K562 (cell line): ENCODE data around the gene AKNA. TPM values are rescaled to one million over a fixed set of nuclear protein-coding genes. Genes with fewer than 3 reads are reported as not detected.

ENCODE experiments used
- ATAC-seq: fragments of 200-7000 bp; cut with Tn5 transposase; 3 replicates; pipeline ENCODE4 v1.9.1; 2020; ENCODE audit warnings: moderate library complexity
- BruUV-seq: library from RNA; stranded (reverse); fragments of 400-500 nt; replicated peaks from 2 replicates; lab custom pipeline; 2021; lab: Mats Ljungman, UMichigan
- CTCF ChIA-PET: fragments of 300-600 bp; formaldehyde crosslinking; extraction: SDS; loops from one replicate; lab custom pipeline; 2021; ENCODE audit warnings: low intra/inter-chr PET ratio; lab: Yijun Ruan, JAX
- POLR2A ChIA-PET: fragments of 300-600, 350-650 bp; sonication (Branson Sonifier 250); formaldehyde crosslinking; extraction: SDS; loops from one replicate; lab custom pipeline; 2021; ENCODE audit warnings: antibody characterized with exemption, inconsistent platforms; lab: Yijun Ruan, JAX
- DNase-seq, 4 experiments: peaks; one replicate each; pipeline versions ENCODE4 v3.0.0 to v3.0.0-alpha.2; 2011 to 2018; ENCODE audit warnings: low spot score in 3 of 4, mixed read lengths in 3 of 4; ENCODE audit errors: extremely low read depth in 1 of 4
- FAIRE-seq: peaks from 2 replicates; lab custom pipeline; 2011; peaks lifted over from hg19 to GRCh38; lab: Jason Lieb, UNC
- H2AFZ ChIP-seq: 2 replicates; pipeline ENCODE4 v1.6.0; 2011; ENCODE audit warnings: low read depth, low read length, control low read depth, inconsistent platforms
- H3K27ac ChIP-seq: fragments of 200-600 bp; 3 replicates; pipeline ENCODE4 v1.8.0; 2011; ENCODE audit warnings: low read depth, mild to moderate bottlenecking, control low read depth, inconsistent platforms, low read length, moderate library complexity, mixed read lengths; ENCODE audit errors: extremely low read depth
- H3K27me3 ChIP-seq, 2 experiments: fragments of 300-600 bp in 1 of 2; 2 replicates in 1 of 2; 3 replicates in 1 of 2; pipeline versions ENCODE4 v1.6.0 to v1.8.0; 2011; ENCODE audit warnings: inconsistent platforms in 2 of 2, low read length in 2 of 2, mild to moderate bottlenecking in 1 of 2, mixed read lengths in 1 of 2, moderate library complexity in 1 of 2; ENCODE audit not compliant: control insufficient read depth in 2 of 2, insufficient read depth in 2 of 2
- H3K36me3 ChIP-seq: fragments of 300-600 bp; 3 replicates; pipeline ENCODE4 v1.8.0; 2011; ENCODE audit warnings: mild to moderate bottlenecking, low read length, inconsistent platforms; ENCODE audit not compliant: control insufficient read depth, insufficient read depth
- H3K4me1 ChIP-seq, 2 experiments: fragments of 200-600 bp in 1 of 2; replicated peaks in 1 of 2; 2 replicates in 1 of 2; 3 replicates in 1 of 2; pipeline versions ENCODE4 v1.5.1 to v1.8.0; 2011; ENCODE audit warnings: inconsistent platforms in 2 of 2, low read length in 2 of 2, mild to moderate bottlenecking in 1 of 2, mixed read lengths in 1 of 2, moderate library complexity in 1 of 2; ENCODE audit not compliant: control insufficient read depth in 2 of 2, insufficient read depth in 2 of 2
- H3K4me2 ChIP-seq: 2 replicates; pipeline ENCODE4 v1.6.1; 2011; ENCODE audit warnings: low read length, control low read depth, inconsistent platforms, mixed read lengths; ENCODE audit not compliant: insufficient read depth
- H3K4me3 ChIP-seq: fragments of 200-600 bp; sonication (generic), shearing (Covaris generic); 2 replicates; pipeline ENCODE4 v1.5.1; 2016; ENCODE audit warnings: control low read depth, inconsistent platforms
- H3K79me2 ChIP-seq: fragments of 200-600 bp; 3 replicates; pipeline ENCODE4 v1.8.0; 2011; ENCODE audit warnings: low read length, inconsistent platforms; ENCODE audit not compliant: control insufficient read depth, insufficient read depth
- H3K9ac ChIP-seq, 2 experiments: 2 replicates each; pipeline versions ENCODE4 v1.6.0 to v1.6.1; 2011; ENCODE audit warnings: low read depth in 2 of 2, low read length in 2 of 2, control low read depth in 1 of 2, inconsistent platforms in 1 of 2, mild to moderate bottlenecking in 1 of 2, mixed read lengths in 1 of 2; ENCODE audit not compliant: insufficient read depth in 1 of 2
- H3K9me1 ChIP-seq: one replicate; pipeline ENCODE4 v1.6.0; 2011; ENCODE audit warnings: inconsistent platforms, mild to moderate bottlenecking, low read length, moderate library complexity; ENCODE audit not compliant: control insufficient read depth, insufficient read depth
- H3K9me3 ChIP-seq: replicated peaks from 2 replicates; pipeline ENCODE4 v1.5.1; 2011; ENCODE audit warnings: low read depth, low read length, inconsistent platforms; ENCODE audit not compliant: control insufficient read depth, insufficient read depth
- H4K20me1 ChIP-seq: replicated peaks from 2 replicates; pipeline ENCODE4 v1.6.1; 2011; ENCODE audit warnings: low read length, inconsistent platforms, mixed read lengths; ENCODE audit not compliant: control insufficient read depth, insufficient read depth
- ARNT ChIP-seq, 2 experiments: fragments of 450-650 bp; IDR thresholded peaks; 2 replicates each; pipeline ENCODE4 v1.6.1; 2016; ENCODE audit warnings: mild to moderate bottlenecking in 1 of 2
- E2F6 ChIP-seq, 2 experiments: IDR thresholded peaks; 2 replicates each; pipeline ENCODE4 v1.6.1; 2011; ENCODE audit warnings: borderline replicate concordance in 1 of 2, control low read depth in 1 of 2, low read depth in 1 of 2, low read length in 1 of 2, mild to moderate bottlenecking in 1 of 2, mixed read lengths in 1 of 2, moderate library complexity in 1 of 2; ENCODE audit not compliant: insufficient read depth in 1 of 2, insufficient read length in 1 of 2, poor library complexity in 1 of 2, severe bottlenecking in 1 of 2; ENCODE audit errors: extremely low read depth in 1 of 2
- EP400 ChIP-seq: fragments of 450-650 bp; IDR thresholded peaks from 2 replicates; pipeline ENCODE4 v1.6.1; 2017; ENCODE audit warnings: antibody characterized with exemption, mild to moderate bottlenecking, moderate library complexity
- FOSL1 ChIP-seq: fragments of 200-800 bp; sonication (Bioruptor generic); conservative IDR thresholded peaks from 2 replicates; pipeline ENCODE4 v1.6.1; 2016; ENCODE audit warnings: missing genetic modification characterization, missing compliant biosample characterization
- FOXM1 ChIP-seq, 2 experiments: fragments of 450-650 bp in 1 of 2; sonication (generic) in 1 of 2; formaldehyde crosslinking in 1 of 2; IDR thresholded peaks; 2 replicates each; pipeline versions ENCODE4 v1.6.1 to v1.9.0; 2017 to 2022; ENCODE audit warnings: low read depth in 2 of 2, mild to moderate bottlenecking in 2 of 2, missing genetic modification reagents in 1 of 2, moderate library complexity in 1 of 2
- IRF1 ChIP-seq: sonication (generic); formaldehyde crosslinking; IDR thresholded peaks from 2 replicates; pipeline ENCODE4 v1.8.0; 2022; ENCODE audit warnings: missing genetic modification reagents, mild to moderate bottlenecking, borderline replicate concordance
- KLF10 ChIP-seq: fragments of 250-450 bp; sonication (Bioruptor Pico); IDR thresholded peaks from 2 replicates; pipeline ENCODE4 v1.6.1; 2021; ENCODE audit warnings: matching md5 sums
- MLLT1 ChIP-seq, 2 experiments: fragments of 450-650 bp; IDR thresholded peaks; 2 replicates each; pipeline ENCODE4 v1.6.1; 2016
- MTF1 ChIP-seq: fragments of 250-450 bp; sonication (Bioruptor Pico); IDR thresholded peaks from 2 replicates; pipeline ENCODE4 v1.9.0; 2021; ENCODE audit warnings: moderate library complexity, mild to moderate bottlenecking, inconsistent platforms, borderline replicate concordance
- PRPF4 ChIP-seq: fragments of 200-400 bp; formaldehyde crosslinking; IDR thresholded peaks from one replicate; pipeline ENCODE4 v1.6.1; 2017; ENCODE audit warnings: low read length, low read depth, mild to moderate bottlenecking; ENCODE audit not compliant: insufficient read depth, poor library complexity, severe bottlenecking
- TARDBP ChIP-seq: fragments of 450-650 bp; IDR thresholded peaks from 2 replicates; pipeline ENCODE4 v1.6.1; 2016
- XRCC3 ChIP-seq: fragments of 450-650 bp; IDR thresholded peaks from 2 replicates; pipeline ENCODE4 v1.6.1; 2017; ENCODE audit warnings: mild to moderate bottlenecking, moderate library complexity
- XRCC4 ChIP-seq: IDR thresholded peaks from one replicate; pipeline ENCODE4 v1.6.1; 2011; ENCODE audit not compliant: insufficient read depth, insufficient read length; ENCODE audit errors: extremely low read depth
- ZEB2 ChIP-seq: fragments of 450-650 bp; IDR thresholded peaks from 2 replicates; pipeline ENCODE4 v1.6.1; 2016
- ZNF408 ChIP-seq: fragments of 250-450 bp; sonication (Bioruptor Pico); IDR thresholded peaks from 2 replicates; pipeline ENCODE4 v1.4.0; 2020; ENCODE audit warnings: low read depth, mild to moderate bottlenecking, moderate library complexity
- ZNF551 ChIP-seq: fragments of 250-450 bp; sonication (Bioruptor Pico); IDR thresholded peaks from 2 replicates; pipeline ENCODE4 v1.5.0; 2021; ENCODE audit warnings: mild to moderate bottlenecking, moderate library complexity
- WGBS: fragments of 100-300 bp; shearing (Covaris generic); methylation state at CpG from one replicate; pipeline ENCODE4 v1.1.6; 2016; ENCODE audit warnings: low coverage, mixed read lengths; ENCODE audit not compliant: insufficient coverage; ENCODE audit errors: missing lambda C conversion rate; 5-methylcytosine and 5-hydroxymethylcytosine counted together
- in situ Hi-C: fragments of 300-500 bp; cut with MboI; formaldehyde crosslinking; loops from 4 replicates; pipeline ENCODE4 v1.15.0; 2018; ENCODE audit warnings: inconsistent platforms, mixed read lengths
- intact Hi-C: fragments of 100-400 bp; cut with micrococcal nuclease; formaldehyde crosslinking; loops from 2 replicates; pipeline ENCODE4 v1.14.2; 2022
- polyA plus RNA-seq, 8 experiments: library from polyadenylated mRNA; depleted of rRNA in 4 of 8; stranded (reverse) in 5 of 8; unstranded in 3 of 8; fragments of >200 nt; fragmentation: Nextera tagmentation in 2 of 8; fragmentation: Illumina TruSeq in 1 of 8; extraction: Ambion mirVana in 2 of 8; extraction: Trizol in 1 of 8; gene quantifications; 2 replicates each; pipeline versions ENCODE4 v1.2.1 to v1.2.3, GENCODE V29; 2011 to 2014; ENCODE audit warnings: inconsistent platforms in 1 of 8, missing spikeins in 1 of 8
- total RNA-seq, 7 experiments: library from RNA; depleted of rRNA in 6 of 7; stranded (reverse); fragments of >200 nt in 6 of 7; fragmentation: Illumina TruSeq in 2 of 7; extraction: Trizol in 2 of 7; gene quantifications; 2 replicates each; pipeline versions ENCODE4 v1.2.1 to v1.2.3, GENCODE V29; 2011 to 2021; ENCODE audit warnings: low replicate concordance in 1 of 7

AKNA gene
- total and polyA plus RNA-seq, 9 of the 15 experiments (the other 6 are each of a cell fraction or from before 2014, with no cell fraction given): 0.29 to 20.5 (median 3.9) TPM

GRCh38 chr9:114285166-114285867 is 102.5 kb downstream of the AKNA start (continued):
- TF ChIP-seq ZNF551 (CRISPR knock-in tag) (no peak), PRPF4 (no peak), MLLT1 (IDR thresholded peaks at IDR 0.05) (no peak)

- ChIA-PET POLR2A (interaction anchor here (0.5 kb wide), 1 partner anchor 912 kb away, joined by 3 read pairs; no protein-coding TSS in a partner anchor), CTCF (no interaction called here)
- no peaks in the 10 kb centered on the region for H3K36me3 ChIP-seq
- intact Hi-C loops (no loop called here), in situ Hi-C loops (loop anchor here (10.0 kb wide), 3 partner anchors 130 to 600 kb away; partner anchors contain the start of gene COL27A1)
- no peak for TF ChIP-seq MTF1 (CRISPR knock-in tag)
- no peak for TF ChIP-seq IRF1 (CRISPR knock-in tag)
- no peak for TF ChIP-seq ZNF408 (CRISPR knock-in tag)
- no peak for TF ChIP-seq KLF10
- no peak for TF ChIP-seq ARNT (IDR thresholded peaks at IDR 0.05)
- TF ChIP-seq XRCC3: no peak
- TF ChIP-seq TARDBP: no peak
- no peak for TF ChIP-seq ZEB2
- TF ChIP-seq FOXM1 (IDR thresholded peaks at IDR 0.05; ENCODE audit: low read depth): no peak
- TF ChIP-seq FOXM1 (CRISPR knock-in tag; IDR thresholded peaks at IDR 0.05; ENCODE audit: low read depth): no peak
- no peak for TF ChIP-seq EP400
- TF ChIP-seq XRCC4: no peak
- no peak for TF ChIP-seq E2F6 (IDR thresholded peaks at IDR 0.05; ENCODE audit: borderline replicate concordance in 1 of 2, extremely low read depth in 1 of 2, insufficient read depth in 1 of 2, insufficient read length in 1 of 2, low read depth in 1 of 2, low read length in 1 of 2, poor library complexity in 1 of 2, severe bottlenecking in 1 of 2)
- TF ChIP-seq FOSL1: no peak
- H3K4me1 ChIP-seq: peaks cover 0 to 4% of the 10 kb centered on the region in 2 experiments; a peak in 2 of 5 replicates
- DNase-seq: no peak
- H3K27me3 ChIP-seq: peaks cover 13 to 65% of the 10 kb centered on the region in 2 experiments
- BruUV-seq: no TSS peak
- H3K9ac ChIP-seq: no peak overlapping the region
- H3K4me3 ChIP-seq: no peak overlapping the region
- no peak for FAIRE-seq
- no peak overlapping the region for H2AFZ ChIP-seq
- H3K9me3 ChIP-seq: no peaks in the 10 kb centered on the region
- H3K79me2 ChIP-seq: no peaks in the 10 kb centered on the region
- H3K9me1 ChIP-seq: no peaks in the 10 kb centered on the region
- H3K27ac ChIP-seq: no peak overlapping the region
- ATAC-seq: no peak
- H4K20me1 ChIP-seq: peaks cover 14% of the 10 kb centered on the region; the same call in 1 of the 2 replicates
- WGBS: 2% methylated on average over 11 of the region's 11 CpGs
- no peak overlapping the region for H3K4me2 ChIP-seq
Measured at GRCh38 chr9:114284316-114285060, 103.3 kb downstream of the AKNA start.
